ENCODE measurements around the gene PEAK1. TPM values are rescaled to one million over a fixed set of nuclear protein-coding genes. Genes with fewer than 3 reads are reported as not detected.

PEAK1 gene
- total RNA-seq, 2 experiments from 2014 or later, result 20.8 to 23.6 TPM

GRCh38 chr15:77235566-77235965 is 184.3 kb downstream of the PEAK1 start:
- H3K4me1 Mint-ChIP-seq, result peaks cover 2% of the 10 kb centered on the region
- H3K4me3 Mint-ChIP-seq, result no peak overlapping the region
- no peak overlapping the region for H3K27ac Mint-ChIP-seq
- H3K27me3 Mint-ChIP-seq, result no peaks in the 10 kb centered on the region
- ChIA-PET CTCF (no interaction called here), POLR2A (no interaction called here)
- H3K9me3 Mint-ChIP-seq, result no peaks in the 10 kb centered on the region
- DNase-seq, result no peak
- H3K36me3 Mint-ChIP-seq (ENCODE audit: low read depth), result peaks cover 9% of the 10 kb centered on the region

GRCh38 chr15:77228828-77229227 is 191.1 kb downstream of the PEAK1 start:
- no peak for DNase-seq
- Mint-ChIP-seq H3K36me3 (ENCODE audit: low read depth) (no peaks in the 10 kb centered on the region), H3K4me1 (peaks cover 9% of the 10 kb centered on the region), H3K9me3 (no peaks in the 10 kb centered on the region), H3K4me3 (no peak overlapping the region), H3K27me3 (no peaks in the 10 kb centered on the region), H3K27ac (no peak overlapping the region)
- ChIA-PET POLR2A (no interaction called here), CTCF (no interaction called here)

DNA sequence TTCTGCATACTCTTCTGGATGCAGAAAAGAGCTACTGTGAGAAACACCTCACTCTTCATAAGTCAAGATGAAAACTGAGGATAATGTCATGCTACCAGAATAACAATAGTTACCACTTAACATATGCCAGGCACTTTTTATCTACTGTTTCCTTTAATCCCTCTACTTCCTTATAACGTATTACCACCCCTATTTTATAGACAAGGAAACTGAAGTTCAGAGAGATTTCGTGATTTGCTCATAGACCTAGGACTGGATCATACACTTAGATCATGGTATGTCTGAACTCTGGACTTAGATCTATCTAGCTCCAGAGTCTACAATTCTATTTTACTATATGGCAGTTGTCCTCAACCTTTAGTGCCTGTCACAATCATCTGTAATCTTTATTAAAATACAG is 193.3 kb downstream of the PEAK1 start:
- Mint-ChIP-seq H3K4me3 (no peak overlapping the region), H3K4me1 (peaks cover 9% of the 10 kb centered on the region), H3K27me3 (no peaks in the 10 kb centered on the region), H3K9me3 (no peaks in the 10 kb centered on the region), H3K27ac (no peak overlapping the region), H3K36me3 (ENCODE audit: low read depth) (no peaks in the 10 kb centered on the region)
- ChIA-PET CTCF (no interaction called here), POLR2A (no interaction called here)
- DNase-seq, result no peak

GRCh38 chr15:77225646-77226045 is 194.3 kb downstream of the PEAK1 start:
- H3K9me3 Mint-ChIP-seq, result no peaks in the 10 kb centered on the region

DNA sequence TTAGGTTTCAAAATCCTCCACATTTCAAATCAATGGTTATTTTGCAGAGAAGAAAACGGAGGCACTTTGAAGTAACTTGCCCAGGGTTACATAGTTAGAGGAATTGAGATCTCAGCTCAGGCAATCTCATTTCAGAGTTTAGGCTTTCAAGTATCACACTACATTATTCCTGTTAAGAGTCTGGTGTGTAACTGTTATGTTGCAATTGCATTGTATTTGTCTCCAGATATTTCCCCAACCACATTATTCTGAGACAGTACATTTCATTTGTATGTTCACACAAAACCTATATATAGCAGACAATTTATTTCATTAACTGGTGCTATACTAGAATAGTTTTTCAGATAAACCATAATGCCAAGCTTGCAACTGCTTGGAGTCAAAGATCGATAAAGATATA is 194.8 kb downstream of the PEAK1 start:
- no peaks in the 10 kb centered on the region for H3K36me3 Mint-ChIP-seq (ENCODE audit: low read depth)
- CTCF ChIA-PET, result interaction anchor here (1.1 kb wide), 1 partner anchor 9 kb away, joined by 3 read pairs; no protein-coding TSS in a partner anchor
- H3K9me3 Mint-ChIP-seq, result no peaks in the 10 kb centered on the region
- DNase-seq, result no peak
- POLR2A ChIA-PET, result no interaction called here
- no peaks in the 10 kb centered on the region for H3K27me3 Mint-ChIP-seq
- no peak overlapping the region for H3K4me3 Mint-ChIP-seq
- no peak overlapping the region for H3K27ac Mint-ChIP-seq
- H3K4me1 Mint-ChIP-seq, result peaks cover 7% of the 10 kb centered on the region

More at GRCh38 chr15:77225646-77226045, 194.3 kb downstream of the PEAK1 start:
- Mint-ChIP-seq H3K36me3 (ENCODE audit: low read depth) (no peaks in the 10 kb centered on the region), H3K4me3 (no peak overlapping the region), H3K27me3 (no peaks in the 10 kb centered on the region), H3K27ac (no peak overlapping the region), H3K4me1 (peaks cover 7% of the 10 kb centered on the region)
- POLR2A ChIA-PET, result no interaction called here
- CTCF ChIA-PET, result no interaction called here
- no peak for DNase-seq

DNA sequence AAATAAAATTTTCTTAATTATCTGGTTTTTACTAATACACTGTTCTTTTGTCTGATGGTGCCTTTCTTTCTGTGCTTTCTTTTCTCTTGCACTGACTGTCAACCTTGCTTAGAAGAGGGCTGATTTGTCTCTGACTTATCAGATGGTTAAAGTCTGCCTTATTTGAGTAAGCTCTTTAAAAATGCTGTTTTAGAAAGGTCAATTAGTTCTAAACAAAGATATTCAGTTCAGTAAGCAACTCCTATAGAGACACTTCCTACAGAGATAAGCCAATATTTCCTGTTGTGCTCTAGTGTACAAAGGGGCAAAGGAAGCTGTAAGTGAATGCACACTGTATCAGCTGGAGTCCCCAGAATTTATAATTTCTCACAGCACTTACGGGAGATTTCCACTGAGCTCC is 195.6 kb downstream of the PEAK1 start:
- H3K27me3 Mint-ChIP-seq, result no peaks in the 10 kb centered on the region
- no peak overlapping the region for H3K27ac Mint-ChIP-seq
- DNase-seq, result no peak
- no peaks in the 10 kb centered on the region for H3K36me3 Mint-ChIP-seq (ENCODE audit: low read depth)
- ChIA-PET CTCF (interaction anchor here (1.1 kb wide), 1 partner anchor 9 kb away, joined by 3 read pairs; no protein-coding TSS in a partner anchor), POLR2A (no interaction called here)
- H3K4me3 Mint-ChIP-seq, result no peak overlapping the region
- peaks cover 7% of the 10 kb centered on the region for H3K4me1 Mint-ChIP-seq
- H3K9me3 Mint-ChIP-seq, result no peaks in the 10 kb centered on the region

DNA sequence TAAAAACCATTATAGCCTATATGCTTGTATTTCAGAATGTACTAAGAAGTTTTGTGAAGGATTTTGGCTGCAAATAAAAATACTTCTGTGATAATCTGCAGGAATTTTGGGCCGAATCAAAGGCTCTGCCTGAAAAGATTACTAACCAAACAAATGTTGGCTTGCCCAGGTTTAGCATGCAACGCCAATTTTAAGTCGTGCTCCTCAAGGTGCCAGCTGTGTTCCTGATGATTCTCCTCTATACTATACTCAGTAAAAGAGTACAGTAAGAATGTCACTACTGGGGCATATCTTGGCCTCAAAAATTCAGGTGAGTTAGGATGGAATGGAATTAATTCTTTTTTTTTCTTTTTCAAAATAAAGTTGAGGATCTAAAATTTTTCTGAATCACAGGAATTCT is 198.2 kb downstream of the PEAK1 start:
- no peak for DNase-seq
- no peaks in the 10 kb centered on the region for H3K9me3 Mint-ChIP-seq
- no peaks in the 10 kb centered on the region for H3K27me3 Mint-ChIP-seq
- no peak overlapping the region for H3K27ac Mint-ChIP-seq
- H3K4me3 Mint-ChIP-seq, result no peak overlapping the region
- H3K4me1 Mint-ChIP-seq, result peaks cover 7% of the 10 kb centered on the region
- no peaks in the 10 kb centered on the region for H3K36me3 Mint-ChIP-seq (ENCODE audit: low read depth)
- ChIA-PET CTCF (no interaction called here), POLR2A (no interaction called here)

DNA sequence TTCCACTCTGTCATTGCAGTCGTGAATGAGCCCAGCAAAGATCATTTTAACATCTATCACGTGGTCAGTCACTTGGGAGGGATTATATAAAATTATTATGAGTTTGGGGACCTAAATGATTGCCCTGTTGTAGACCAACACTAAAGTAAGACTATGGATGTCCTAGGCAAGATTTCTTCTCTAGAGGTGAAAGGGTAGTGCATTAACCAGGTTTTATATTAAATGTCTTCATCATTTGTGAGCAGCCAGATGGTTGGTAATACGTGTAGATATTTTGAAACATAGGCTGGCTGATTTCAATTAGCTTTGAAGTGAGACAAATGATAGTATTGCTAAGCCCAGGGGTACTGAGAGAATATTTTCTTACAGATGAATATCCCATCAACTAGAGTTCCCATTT is 198.7 kb downstream of the PEAK1 start:
- Mint-ChIP-seq H3K4me3 (no peak overlapping the region), H3K36me3 (ENCODE audit: low read depth) (no peaks in the 10 kb centered on the region), H3K27me3 (no peaks in the 10 kb centered on the region), H3K9me3 (no peaks in the 10 kb centered on the region), H3K4me1 (peaks cover 7% of the 10 kb centered on the region), H3K27ac (no peak overlapping the region)
- POLR2A ChIA-PET, result no interaction called here
- no peak for DNase-seq
- CTCF ChIA-PET, result no interaction called here

- H3K4me1 Mint-ChIP-seq, result peaks cover 6% of the 10 kb centered on the region
- CTCF ChIA-PET, result no interaction called here
- no peak for DNase-seq
- H3K9me3 Mint-ChIP-seq, result no peaks in the 10 kb centered on the region
- H3K27me3 Mint-ChIP-seq, result no peaks in the 10 kb centered on the region
- no peak overlapping the region for H3K4me3 Mint-ChIP-seq
- H3K36me3 Mint-ChIP-seq (ENCODE audit: low read depth), result no peaks in the 10 kb centered on the region
- H3K27ac Mint-ChIP-seq, result no peak overlapping the region
- POLR2A ChIA-PET, result no interaction called here
These were observed 200.1 kb downstream of the PEAK1 start for GRCh38 chr15:77219841-77220240.

GRCh38 chr15:77209221-77209620 is 210.7 kb downstream of the PEAK1 start:
- Mint-ChIP-seq H3K4me1 (no peaks in the 10 kb centered on the region), H3K9me3 (peaks cover 2% of the 10 kb centered on the region), H3K36me3 (ENCODE audit: low read depth) (no peaks in the 10 kb centered on the region), H3K4me3 (no peak overlapping the region), H3K27ac (no peak overlapping the region), H3K27me3 (no peaks in the 10 kb centered on the region)
- ChIA-PET POLR2A (no interaction called here), CTCF (no interaction called here)
- DNase-seq, result no peak

DNA sequence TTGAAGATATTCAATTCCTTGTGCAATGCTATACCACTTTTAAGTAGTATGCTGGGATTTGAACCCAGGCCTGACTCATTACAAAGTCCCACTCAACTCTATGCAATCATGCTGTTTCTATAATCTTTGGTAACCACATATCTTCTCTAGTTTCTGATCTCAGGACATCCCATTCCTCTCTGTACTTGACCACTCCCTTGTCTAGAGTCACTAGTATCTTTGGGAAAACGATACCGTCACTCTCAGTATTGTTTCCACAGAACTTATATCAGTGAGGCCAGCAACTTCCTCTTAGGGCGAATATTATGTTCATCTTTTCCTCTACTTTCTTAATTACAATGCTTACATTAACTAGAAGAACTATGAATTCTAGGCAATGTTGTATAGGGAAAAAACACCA is 211.7 kb downstream of the PEAK1 start:
- CTCF ChIA-PET, result no interaction called here
- H3K4me1 Mint-ChIP-seq, result no peaks in the 10 kb centered on the region
- no peak overlapping the region for H3K4me3 Mint-ChIP-seq
- no peaks in the 10 kb centered on the region for H3K36me3 Mint-ChIP-seq (ENCODE audit: low read depth)
- POLR2A ChIA-PET, result no interaction called here
- no peaks in the 10 kb centered on the region for H3K27me3 Mint-ChIP-seq
- no peak for DNase-seq
- no peak overlapping the region for H3K27ac Mint-ChIP-seq
- peaks cover 2% of the 10 kb centered on the region for H3K9me3 Mint-ChIP-seq

DNA sequence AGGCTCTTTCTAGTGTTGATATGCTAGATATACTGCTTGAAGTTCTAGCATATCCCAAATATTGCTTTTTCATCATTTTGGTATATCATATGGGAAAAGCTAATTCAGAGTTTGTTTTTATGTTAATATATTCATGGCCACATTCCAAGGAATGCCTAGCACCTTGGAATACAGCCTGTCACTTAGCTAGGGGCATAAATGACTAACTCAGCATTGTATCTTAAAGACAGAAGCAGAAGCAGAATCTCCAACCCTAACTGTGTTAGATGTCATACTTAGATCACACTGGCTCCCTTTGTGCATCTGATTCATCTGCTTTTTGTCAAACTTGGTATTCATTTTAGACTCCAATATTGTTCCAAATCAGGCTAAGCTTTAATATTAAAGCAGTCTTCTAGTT is 218.2 kb downstream of the PEAK1 start:
- Mint-ChIP-seq H3K27ac (no peak overlapping the region), H3K4me1 (no peaks in the 10 kb centered on the region), H3K9me3 (peaks cover 5% of the 10 kb centered on the region), H3K36me3 (ENCODE audit: low read depth) (peaks cover 8% of the 10 kb centered on the region), H3K4me3 (no peak overlapping the region), H3K27me3 (no peaks in the 10 kb centered on the region)
- ChIA-PET CTCF (no interaction called here), POLR2A (no interaction called here)
- no peak for DNase-seq

GRCh38 chr15:77196381-77196780 is 223.5 kb downstream of the PEAK1 start:
- no peak overlapping the region for H3K4me3 Mint-ChIP-seq
- H3K36me3 Mint-ChIP-seq (ENCODE audit: low read depth), result peaks cover 10% of the 10 kb centered on the region

DNA sequence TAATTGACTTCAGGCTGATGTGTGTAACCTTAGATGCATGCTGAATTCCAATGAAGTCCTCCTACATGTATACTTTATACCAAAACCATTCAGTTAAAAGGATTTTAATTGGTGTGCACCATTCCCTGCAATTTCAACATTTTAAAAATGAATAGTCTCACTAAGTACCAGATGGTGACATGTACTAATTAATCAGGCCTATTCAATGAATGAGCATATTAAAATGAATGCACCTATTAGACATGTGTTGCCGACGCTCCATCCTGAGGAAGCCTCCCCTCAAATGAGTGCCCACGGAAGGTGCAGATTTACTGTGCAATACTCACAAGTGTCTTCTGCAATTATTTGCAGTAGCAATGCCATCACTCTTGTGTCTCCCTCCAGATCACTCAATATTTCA is 224.3 kb downstream of the PEAK1 start:
- ChIA-PET CTCF (no interaction called here), POLR2A (no interaction called here)
- Mint-ChIP-seq H3K27ac (no peak overlapping the region), H3K36me3 (ENCODE audit: low read depth) (peaks cover 10% of the 10 kb centered on the region), H3K27me3 (no peaks in the 10 kb centered on the region), H3K9me3 (peaks cover 5% of the 10 kb centered on the region), H3K4me1 (no peaks in the 10 kb centered on the region), H3K4me3 (no peak overlapping the region)
- DNase-seq, result no peak

More at GRCh38 chr15:77196381-77196780, 223.5 kb downstream of the PEAK1 start:
- Mint-ChIP-seq H3K4me1 (no peaks in the 10 kb centered on the region), H3K27ac (no peak overlapping the region), H3K9me3 (peaks cover 5% of the 10 kb centered on the region), H3K27me3 (no peaks in the 10 kb centered on the region)
- ChIA-PET POLR2A (interaction anchor here (1.2 kb wide), 1 partner anchor 9 kb away, joined by 3 read pairs; no protein-coding TSS in a partner anchor), CTCF (no interaction called here)
- no peak for DNase-seq

DNA sequence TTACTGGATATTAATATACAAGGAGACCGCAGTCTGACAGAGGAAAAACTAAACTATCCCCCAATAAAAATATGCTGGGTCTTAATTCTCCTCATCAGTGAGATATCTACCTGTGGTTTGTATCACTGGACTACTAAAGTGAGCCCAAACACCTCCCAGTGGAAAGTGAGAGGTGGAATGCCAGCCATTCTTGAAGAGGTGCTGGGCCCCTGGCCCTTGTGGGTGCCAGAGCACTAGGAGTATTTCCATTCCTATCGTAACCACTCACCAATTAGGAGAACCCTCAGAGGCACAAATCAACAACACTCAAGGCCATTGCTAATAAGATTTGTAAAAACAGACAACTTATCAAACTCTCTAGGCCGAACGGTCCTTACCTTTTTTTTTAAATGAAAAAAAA is 227.5 kb downstream of the PEAK1 start:
- POLR2A ChIA-PET, result no interaction called here
- Mint-ChIP-seq H3K4me1 (peaks cover 9% of the 10 kb centered on the region), H3K4me3 (no peak overlapping the region), H3K9me3 (no peaks in the 10 kb centered on the region), H3K36me3 (ENCODE audit: low read depth) (peaks cover 2% of the 10 kb centered on the region), H3K27me3 (no peaks in the 10 kb centered on the region), H3K27ac (no peak overlapping the region)
- no peak for DNase-seq
- CTCF ChIA-PET, result interaction anchor here (1.4 kb wide), 1 partner anchor 351 kb away, joined by 3 read pairs; no protein-coding TSS in a partner anchor
